UCSD-AML1 (cell line): ENCODE data around the gene ZNF341.
A peak's percentile ranks its signal among the peaks of the same experiment; 100 is the strongest.
"Not testable (repeated sequence)": the region's sequence is repeated elsewhere in the genome, so short reads cannot be mapped to it uniquely, and the experiment has no call there.

ENCODE experiments used
- DNase-seq: peaks from one replicate; lab custom pipeline; 2025; ENCODE audit not compliant: unreplicated experiment; lab: John Stamatoyannopoulos, UW

Gene ZNF341

GRCh38 chr20:33791959-33792597, 60.3 kb downstream of the ZNF341 start:
- DNase-seq, result peak; percentile 26

GRCh38 chr20:33792598-33792989, 60.8 kb downstream of the ZNF341 start:
- not testable (repeated sequence) for DNase-seq

- DNase-seq, result peak; percentile 44
These were observed 61.5 kb downstream of the ZNF341 start for GRCh38 chr20:33793011-33793931.

GRCh38 chr20:33796263-33796906, 64.6 kb downstream of the ZNF341 start:
- no peak for DNase-seq

- no peak for DNase-seq
These were observed 65.2 kb downstream of the ZNF341 start for GRCh38 chr20:33796907-33797544.

GRCh38 chr20:33798444-33798843, 66.6 kb downstream of the ZNF341 start:
- DNase-seq, result no peak

- no peak for DNase-seq
These were observed 72.1 kb downstream of the ZNF341 start for GRCh38 chr20:33803921-33804337.

GRCh38 chr20:33808388-33808787, 76.6 kb downstream of the ZNF341 start:
- no peak for DNase-seq

- no peak for DNase-seq
These were observed 78.5 kb downstream of the ZNF341 start for GRCh38 chr20:33810259-33810658.

- DNase-seq, result peak; percentile 98
These were observed 79.3 kb downstream of the ZNF341 start, which contains the start of gene CHMP4B for GRCh38 chr20:33810885-33811775. CHMP4B (plus strand) TSS chr20:33811348; CDS start chr20:33811469, 121 bp downstream.

GRCh38 chr20:33811776-33812151, 80.0 kb downstream of the ZNF341 start:
- DNase-seq, result no peak

- peak; percentile 43 for DNase-seq
These were observed 80.5 kb downstream of the ZNF341 start for GRCh38 chr20:33812152-33812849.

GRCh38 chr20:33812908-33813462, 81.2 kb downstream of the ZNF341 start:
- DNase-seq, result no peak

GRCh38 chr20:33814238-33814712, 82.5 kb downstream of the ZNF341 start:
- DNase-seq, result no peak

GRCh38 chr20:33815671-33816070, 83.9 kb downstream of the ZNF341 start:
- DNase-seq, result no peak

- no peak for DNase-seq
These were observed 84.4 kb downstream of the ZNF341 start for GRCh38 chr20:33816191-33816590.

GRCh38 chr20:33817411-33817810, 85.6 kb downstream of the ZNF341 start:
- no peak for DNase-seq

- no peak for DNase-seq
These were observed 87.7 kb downstream of the ZNF341 start for GRCh38 chr20:33819456-33819855.

GRCh38 chr20:33820362-33820761, 88.6 kb downstream of the ZNF341 start:
- no peak for DNase-seq
